Coronary artery (tissue), 2 donors: ENCODE data around the gene MAMDC4.
A peak's percentile ranks its signal among the peaks of the same experiment; 100 is the strongest.

Source experiments
- DNase-seq: peaks from one replicate; pipeline ENCODE4 v3.0.0-alpha.2; 2017; ENCODE audit warnings: low spot score
- H3K27ac ChIP-seq, 2 donors: fragments of 200-600 bp; sonication (generic); one replicate each; pipeline ENCODE4 v1.5.1; 2016 to 2019
- H3K4me3 ChIP-seq: fragments of 200-600 bp; sonication (generic); 2 replicates; pipeline ENCODE4 v1.5.1; 2016; ENCODE audit warnings: mild to moderate bottlenecking, moderate library complexity
- CTCF ChIP-seq: fragments of 200-600 bp; sonication (generic); IDR thresholded peaks from one replicate; pipeline ENCODE4 v1.5.1; 2019; ENCODE audit warnings: antibody characterized with exemption

Gene MAMDC4

GRCh38 chr9:136900988-136901515 lies 48.9 kb downstream of the MAMDC4 start:
- TF ChIP-seq CTCF: no peak
- Histone ChIP-seq H3K27ac (peak overlapping the region; percentile 60 to 78), H3K4me3 (no peak overlapping the region)
- DNase-seq: no peak

GRCh38 chr9:136901516-136902258 lies 49.5 kb downstream of the MAMDC4 start:
- peak overlapping the region; percentile 47 for H3K4me3 ChIP-seq
- peak overlapping the region; percentile 60 to 78 for H3K27ac ChIP-seq
- no peak for TF ChIP-seq CTCF
- no peak for DNase-seq

- no peak for DNase-seq
- TF ChIP-seq CTCF: no peak
- Histone ChIP-seq H3K4me3 (peak overlapping the region; percentile 47), H3K27ac (peak overlapping the region; percentile 60 to 78)
Observed at GRCh38 chr9:136902259-136902821, 50.2 kb downstream of the MAMDC4 start.

- peak; percentile 88 for DNase-seq
- Histone ChIP-seq H3K4me3 (no peak overlapping the region), H3K27ac (peak overlapping the region; percentile 60 to 78)
- TF ChIP-seq CTCF: no peak
Observed at GRCh38 chr9:136903041-136903554, 51.0 kb downstream of the MAMDC4 start.

- H3K27ac ChIP-seq: no peak overlapping the region
- DNase-seq: no peak
- TF ChIP-seq CTCF: no peak
- H3K4me3 ChIP-seq: no peak overlapping the region
Observed at GRCh38 chr9:136906266-136906665, 54.1 kb downstream of the MAMDC4 start.

GRCh38 chr9:136907011-136907914 lies 55.1 kb downstream of the MAMDC4 start:
- no peak for DNase-seq
- Histone ChIP-seq H3K4me3 (no peak overlapping the region), H3K27ac (no peak overlapping the region)
- TF ChIP-seq CTCF: no peak
